Left lung (tissue), 10 donors: ENCODE results near the gene PARVB. TPM values are rescaled to one million over a fixed set of nuclear protein-coding genes. Genes with fewer than 3 reads are reported as not detected.

Source experiments
- ATAC-seq: fragments of 200-7000 bp; cut with Tn5 transposase; one replicate; pipeline ENCODE4 v1.9.1; 2020; ENCODE audit warnings: moderate library complexity
- DNase-seq, 4 donors: peaks; one replicate each; pipeline ENCODE4 v3.0.0-alpha.2; 2013 to 2020
- H3K27ac ChIP-seq, 2 donors: fragments of 200-600 bp; sonication (generic) in 1 of 2; one replicate each; pipeline versions ENCODE4 v1.5.0 to v1.8.0; 2020 to 2021
- H3K27me3 ChIP-seq, 2 donors: fragments of 200-600 bp; sonication (generic) in 1 of 2; one replicate each; pipeline versions ENCODE4 v1.5.0 to v1.8.0; 2020 to 2021
- H3K36me3 ChIP-seq, 2 donors: fragments of 200-600 bp; sonication (generic) in 1 of 2; one replicate each; pipeline versions ENCODE4 v1.5.0 to v1.8.0; 2020 to 2021
- H3K4me1 ChIP-seq, 2 donors: fragments of 200-600 bp; one replicate each; pipeline ENCODE4 v1.8.0; 2021
- H3K4me3 ChIP-seq, 2 donors: fragments of 200-600 bp; sonication (generic) in 1 of 2; one replicate each; pipeline versions ENCODE4 v1.5.0 to v1.8.0; 2020 to 2021; ENCODE audit warnings: mild to moderate bottlenecking in 1 of 2
- H3K9me3 ChIP-seq, 2 donors: fragments of 200-600 bp; sonication (generic) in 1 of 2; one replicate each; pipeline versions ENCODE4 v1.5.0 to v1.8.0; 2020 to 2021
- CTCF ChIP-seq, 2 donors: fragments of 200-600 bp; sonication (generic) in 1 of 2; IDR thresholded peaks; one replicate each; pipeline versions ENCODE4 v1.5.0 to v1.8.0; 2021; ENCODE audit warnings: antibody characterized with exemption in 2 of 2
- intact Hi-C, 2 donors: fragments of 100-400 bp; cut with DNase I; formaldehyde crosslinking; loops; one replicate each; pipeline versions ENCODE4 v1.11.2 to v1.14.2; 2022
- polyA plus RNA-seq, 6 donors: library from polyadenylated mRNA; unstranded; fragments of 120-200 nt; gene quantifications; one replicate each; pipeline ENCODE4 v1.2.1, GENCODE V29; 2013; ENCODE audit not compliant: insufficient read length in 6 of 6
- total RNA-seq, 2 donors: library from RNA; stranded (reverse); fragmentation: NEBNext Ultra II Directional; extraction: Animal tissue kit (Norgen Biotek cat#: 25700); gene quantifications; one replicate each; pipeline ENCODE4 v1.2.1, GENCODE V29; 2021
- donor health status: DM: no; HTN: yes; CAD: no.
- donor health status: DM: no; HTN: no; CAD: no.

The PARVB gene
- total and polyA plus RNA-seq, 8 donors, result 31.7 to 53.7 (median 34.0) TPM

- Histone ChIP-seq H3K27ac (no peak overlapping the region), H3K4me3 (no peak overlapping the region), H3K36me3 (peaks cover 0 to 59% of the 10 kb centered on the region in 2 donors), H3K9me3 (no peaks in the 10 kb centered on the region), H3K27me3 (no peaks in the 10 kb centered on the region), H3K4me1 (peaks cover 0 to 8% of the 10 kb centered on the region in 2 donors)
- no peak for DNase-seq
- TF ChIP-seq CTCF (IDR thresholded peaks at IDR 0.05), result no peak
- intact Hi-C loops, result no loop called here
- ATAC-seq, result no peak
Measured at GRCh38 chr22:44166498-44167276, 142.6 kb downstream of the PARVB start.

- ATAC-seq (no peak), DNase-seq (no peak)
- H3K4me3 ChIP-seq, result no peak overlapping the region
- no peak overlapping the region for H3K27ac ChIP-seq
- intact Hi-C loops, result no loop called here
- peaks cover 0 to 57% of the 10 kb centered on the region in 2 donors for H3K36me3 ChIP-seq
- H3K4me1 ChIP-seq, result peaks cover 0 to 16% of the 10 kb centered on the region in 2 donors
- H3K27me3 ChIP-seq, result no peaks in the 10 kb centered on the region
- TF ChIP-seq CTCF (IDR thresholded peaks at IDR 0.05), result no peak
- no peaks in the 10 kb centered on the region for H3K9me3 ChIP-seq
Measured at GRCh38 chr22:44167501-44167900, 143.4 kb downstream of the PARVB start.

GRCh38 chr22:44168206-44168605 is 144.1 kb downstream of the PARVB start:
- H3K27me3 ChIP-seq, result no peaks in the 10 kb centered on the region
- H3K36me3 ChIP-seq, result peaks cover 0 to 51% of the 10 kb centered on the region in 2 donors
- no peak for DNase-seq
- intact Hi-C loops, result no loop called here
- H3K9me3 ChIP-seq, result no peaks in the 10 kb centered on the region
- no peak for ATAC-seq
- no peak overlapping the region for H3K4me3 ChIP-seq
- H3K27ac ChIP-seq, result no peak overlapping the region
- no peak for TF ChIP-seq CTCF (IDR thresholded peaks at IDR 0.05)
- H3K4me1 ChIP-seq, result peaks cover 0 to 23% of the 10 kb centered on the region in 2 donors

GRCh38 chr22:44170470-44170869 is 146.4 kb downstream of the PARVB start:
- no peak for ATAC-seq
- H3K4me1 ChIP-seq, result peaks cover 0 to 30% of the 10 kb centered on the region in 2 donors

More at GRCh38 chr22:44170470-44170869, 146.4 kb downstream of the PARVB start:
- intact Hi-C loops, result no loop called here
- TF ChIP-seq CTCF (IDR thresholded peaks at IDR 0.05), result no peak
- Histone ChIP-seq H3K4me3 (no peak overlapping the region), H3K9me3 (no peaks in the 10 kb centered on the region), H3K27me3 (no peaks in the 10 kb centered on the region), H3K27ac (no peak overlapping the region), H3K36me3 (peaks cover 0 to 32% of the 10 kb centered on the region in 2 donors)
- DNase-seq, result no peak
